ENCODE results near the gene AMN1.
A peak's percentile ranks its signal among the peaks of the same experiment; 100 is the strongest.
"Not testable (repeated sequence)": the region's sequence is repeated elsewhere in the genome, so short reads cannot be mapped to it uniquely, and the experiment has no call there.

AMN1 gene

DNA sequence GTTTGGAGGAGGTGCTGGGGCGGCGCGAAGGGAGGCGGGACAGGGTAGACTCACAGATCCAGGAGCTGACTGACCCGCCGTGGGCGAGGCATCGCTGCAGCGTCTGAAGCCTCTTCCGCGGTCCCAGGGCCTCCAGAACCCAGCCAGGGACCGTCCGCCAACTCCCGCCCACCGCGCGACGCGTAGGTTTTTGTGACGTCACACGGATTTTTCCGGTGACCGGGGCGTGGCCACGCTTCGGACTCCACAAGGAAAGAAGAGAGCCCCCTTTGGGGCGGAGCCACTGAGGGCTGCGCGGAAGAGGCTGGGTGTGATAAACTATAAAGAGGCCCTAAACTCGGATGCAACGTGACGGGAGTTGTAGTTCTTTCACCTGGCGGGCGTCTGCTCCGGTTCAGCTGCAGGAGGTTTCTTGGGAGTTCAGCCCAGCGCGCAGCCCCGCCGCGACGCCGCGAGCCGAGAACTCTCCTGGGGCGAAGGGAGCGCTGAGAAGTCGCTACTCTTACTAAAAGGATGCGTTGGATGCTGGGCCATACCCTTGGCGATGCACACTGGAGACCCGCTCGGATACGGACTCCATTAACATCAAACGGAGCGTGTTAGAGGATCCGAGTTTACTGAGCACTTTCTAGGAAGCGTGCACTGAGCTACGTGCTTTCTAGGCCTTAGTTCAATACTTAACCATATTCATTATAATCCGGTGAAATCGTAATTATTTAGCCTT is at the start of gene AMN1:
TSS of gene AMN1 (minus strand) at position 105 of the 724 bp plus-strand sequence. CDS start at position 92, 13 bp downstream.
- DNase-seq (ENCODE audit: low read depth) = peak; percentile 98

DNA sequence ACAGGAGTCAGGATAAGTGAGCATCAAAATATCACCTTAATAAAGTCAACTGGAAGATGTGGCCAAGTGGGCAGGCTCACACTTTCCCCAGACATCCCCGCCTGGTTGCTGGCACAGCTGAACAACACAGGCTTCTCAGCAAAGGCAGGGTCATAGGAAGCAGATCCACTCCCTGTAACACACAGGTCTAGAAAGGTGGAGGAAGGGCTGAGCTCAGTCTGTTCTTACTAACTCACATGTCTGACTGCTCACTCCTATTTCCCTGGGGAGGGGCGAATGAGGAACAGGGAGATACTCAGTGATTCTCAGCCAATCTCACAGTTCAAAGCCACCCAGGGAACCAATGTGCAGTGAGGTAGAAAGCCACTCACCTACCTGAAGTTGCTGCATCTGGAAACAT is 45.0 kb upstream of the AMN1 start:
- DNase-seq (ENCODE audit: low read depth) = no peak

DNA sequence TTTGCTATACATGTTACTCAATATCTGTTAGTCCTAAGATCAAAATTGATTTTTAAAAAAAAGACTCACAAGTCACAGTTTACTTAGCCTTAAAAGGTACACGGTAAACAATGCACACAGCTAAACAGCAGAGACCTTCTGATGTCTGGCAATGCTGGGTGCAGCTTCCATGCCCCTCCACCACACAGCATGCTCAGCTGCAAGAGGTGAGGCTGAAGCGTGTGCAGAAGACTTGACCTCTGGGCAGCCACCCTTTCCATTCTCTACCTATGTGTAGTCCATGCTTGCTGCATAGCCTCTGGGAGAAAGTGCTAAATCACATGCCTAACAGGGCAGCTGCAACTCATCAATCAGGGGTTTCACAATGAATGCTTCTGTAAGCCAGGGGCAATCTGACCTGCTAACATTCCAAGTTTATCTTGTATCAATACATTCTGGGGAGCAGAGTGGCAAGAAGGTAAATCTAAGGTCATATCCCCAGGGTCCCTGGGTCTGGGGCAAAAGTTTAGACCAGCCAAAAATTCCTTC is 44.5 kb upstream of the AMN1 start:
- DNase-seq (ENCODE audit: low read depth) = no peak

DNA sequence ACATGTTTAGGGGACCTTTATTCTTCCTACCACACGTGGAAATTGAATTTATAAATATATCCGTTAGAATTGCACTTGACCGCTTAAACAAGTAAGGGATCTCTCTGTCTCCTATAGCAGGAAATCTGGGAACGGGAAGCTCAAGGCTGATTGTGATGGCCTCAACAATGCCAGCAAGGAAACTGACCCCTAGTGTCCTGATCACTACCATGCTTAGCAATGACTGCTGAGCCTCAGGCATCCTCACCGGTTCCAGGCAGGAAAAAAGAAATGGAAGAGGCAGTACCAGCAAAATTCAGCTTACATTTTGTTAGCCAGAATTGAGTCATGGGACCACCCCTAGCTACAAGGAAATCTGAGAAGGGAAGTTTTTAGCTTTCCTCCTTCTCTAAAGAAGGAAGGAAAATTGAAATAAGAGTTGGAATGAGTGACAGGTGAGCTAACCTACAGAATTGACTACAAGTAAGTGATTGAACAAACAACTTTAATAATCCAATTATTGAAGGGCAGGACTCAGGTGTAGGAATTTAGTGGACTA is 43.9 kb upstream of the AMN1 start:
- DNase-seq (ENCODE audit: low read depth) = no peak

DNA sequence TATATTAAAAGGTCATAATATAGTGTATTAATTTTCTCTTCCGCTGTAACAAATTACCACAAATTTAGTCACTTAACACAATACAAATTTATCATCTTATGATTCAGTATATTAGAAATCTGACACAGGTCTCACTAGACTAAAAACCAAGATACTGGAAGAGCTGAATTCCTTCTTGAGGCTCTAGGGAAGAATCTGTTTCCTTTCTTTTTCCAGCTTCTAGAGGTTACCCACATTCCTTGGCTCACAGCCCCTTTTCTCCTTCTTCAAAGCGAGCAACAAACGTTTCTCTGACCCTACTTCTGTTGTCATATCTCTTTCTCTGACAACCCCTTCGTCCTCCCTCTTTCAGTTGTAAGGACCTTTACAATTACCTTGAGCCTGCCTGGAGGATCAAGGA is 43.4 kb upstream of the AMN1 start:
- no peak for DNase-seq (ENCODE audit: low read depth)

DNA sequence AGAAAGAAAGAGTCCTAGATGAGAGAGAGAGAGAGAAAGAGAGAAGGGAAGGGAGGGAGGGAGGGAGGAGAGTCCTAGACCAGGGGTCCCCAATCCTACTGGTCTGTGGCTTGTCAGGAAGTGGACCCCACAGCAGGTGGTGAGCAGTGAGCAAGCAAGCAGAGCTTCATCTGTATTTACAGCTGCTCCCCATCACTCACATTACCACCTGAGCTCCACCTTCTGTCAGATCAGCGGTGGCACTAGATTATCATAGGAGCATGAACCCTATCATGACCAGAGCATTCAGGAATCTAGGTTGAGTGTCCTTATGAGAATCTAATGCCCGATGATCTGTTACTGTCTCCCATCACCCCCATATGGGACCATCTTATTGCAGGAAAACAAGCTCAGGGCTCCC is 39.2 kb upstream of the AMN1 start:
- no peak for DNase-seq (ENCODE audit: low read depth)

DNA sequence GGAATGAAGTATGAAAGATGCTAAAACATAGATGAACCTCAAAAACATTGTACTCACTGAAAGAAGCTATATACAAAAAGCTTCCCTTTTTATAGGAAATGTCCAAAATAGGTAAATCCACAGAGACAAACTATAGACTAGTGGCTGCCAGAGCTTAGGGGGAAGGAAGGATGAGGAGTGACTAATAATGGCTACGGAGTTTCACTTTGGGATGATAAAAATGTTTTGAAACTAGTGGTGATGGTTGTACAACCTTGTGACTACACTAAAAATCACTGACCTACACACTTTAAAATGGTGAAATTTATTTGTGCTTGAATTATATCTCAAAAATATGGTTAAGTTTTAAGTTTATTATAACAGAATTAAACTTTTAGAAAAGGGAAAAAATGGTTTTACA is 37.1 kb upstream of the AMN1 start:
- no peak for DNase-seq (ENCODE audit: low read depth)

DNA sequence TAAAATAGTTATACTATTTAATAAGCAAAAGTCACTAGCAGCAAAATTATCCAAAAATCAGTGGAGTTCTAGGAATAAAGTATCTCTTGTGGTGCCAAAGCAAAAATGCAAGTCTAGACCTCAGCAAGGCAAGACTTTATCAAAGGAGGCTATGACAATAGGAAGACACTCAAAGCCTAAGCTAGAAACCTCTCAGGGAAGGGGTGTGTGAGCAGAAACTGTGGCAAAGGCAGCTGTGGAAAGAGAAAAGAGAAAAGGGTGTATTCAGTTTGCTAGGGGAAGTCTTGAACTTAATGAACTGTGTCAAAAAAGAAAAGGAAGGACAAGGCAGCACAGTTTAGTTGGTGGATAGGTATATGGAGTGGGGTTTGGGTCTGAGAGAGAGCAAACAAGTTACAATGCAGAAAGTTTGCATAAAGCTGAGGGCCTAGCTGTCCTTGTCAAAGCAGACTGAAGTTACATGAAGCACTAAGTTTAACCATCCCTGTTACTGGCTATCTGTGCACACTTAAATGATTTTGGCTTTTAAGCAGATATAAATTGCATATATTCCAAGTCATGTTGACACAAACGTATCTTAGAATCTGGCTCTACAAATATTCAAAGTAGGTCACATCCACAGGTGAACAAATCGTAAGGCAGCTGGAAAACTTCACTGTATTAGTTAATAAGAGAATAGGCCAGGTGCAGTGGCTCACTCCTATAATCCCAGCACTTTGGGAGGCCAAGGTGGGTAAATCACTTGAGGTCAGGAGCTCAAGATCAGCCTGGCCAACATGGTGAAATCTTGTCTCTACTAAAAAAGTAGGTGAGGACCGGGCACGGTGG is 31.0 kb upstream of the AMN1 start:
- DNase-seq (ENCODE audit: low read depth) = no peak

DNA sequence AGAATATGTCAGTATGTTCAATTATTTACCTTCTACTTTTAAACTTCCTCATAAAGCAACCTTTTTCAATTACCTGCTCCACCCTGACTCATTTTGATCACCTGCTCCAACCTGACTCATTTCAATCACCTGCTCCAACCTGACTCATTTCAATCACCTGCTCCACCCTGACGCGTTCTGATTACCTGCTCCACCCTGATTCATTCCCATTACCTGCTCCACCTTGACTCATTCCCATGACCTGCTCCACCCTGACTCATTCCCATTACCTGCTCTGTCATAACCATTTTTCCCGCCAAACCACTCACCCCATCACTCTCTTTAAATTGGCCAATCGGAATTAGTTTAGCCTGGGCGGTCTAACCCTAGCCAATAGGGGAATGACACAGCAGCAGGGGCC is 29.5 kb upstream of the AMN1 start:
- DNase-seq (ENCODE audit: low read depth) = not testable (repeated sequence)

DNA sequence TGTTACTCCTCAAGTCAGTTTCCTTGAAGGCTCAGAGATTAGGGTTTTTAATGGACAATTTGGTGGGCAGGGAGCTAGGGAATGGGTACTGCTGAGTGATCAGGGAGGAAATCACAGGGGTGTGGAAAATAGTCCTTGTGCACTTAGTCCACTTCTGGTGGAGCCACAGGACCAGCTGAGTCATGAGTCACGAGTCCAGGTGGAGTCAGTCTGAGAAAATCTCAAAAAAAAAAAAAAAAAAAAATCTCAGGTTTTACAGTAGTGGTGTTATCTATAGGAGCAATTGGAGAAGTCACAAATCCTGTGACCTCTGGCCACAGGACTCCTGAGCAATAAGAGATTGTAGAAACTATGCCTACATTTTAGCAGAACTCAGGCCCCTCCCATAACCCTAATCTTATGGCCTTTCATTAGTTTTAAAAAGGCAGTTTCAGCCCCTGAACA is 28.2 kb upstream of the AMN1 start:
- no peak for DNase-seq (ENCODE audit: low read depth)

DNA sequence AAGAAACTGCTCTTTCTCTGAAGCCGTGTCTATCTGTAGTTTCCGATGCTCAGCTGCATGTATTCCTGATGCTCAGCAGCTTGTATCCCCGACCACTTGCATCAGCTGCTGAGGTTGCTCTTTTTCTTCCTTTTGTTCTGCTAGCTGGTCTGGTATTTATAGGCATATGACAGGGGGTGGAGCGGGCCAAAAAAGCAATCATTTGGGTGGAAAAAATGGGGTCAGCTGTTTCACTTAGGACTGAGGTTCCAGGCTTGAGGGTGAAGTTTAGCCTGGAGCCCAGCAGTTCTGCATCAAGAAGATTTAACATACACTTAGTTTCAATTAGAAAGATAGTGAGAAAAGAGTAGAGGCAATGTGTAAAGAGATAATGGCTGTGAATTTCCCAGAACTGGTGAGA is 23.6 kb upstream of the AMN1 start:
- no peak for DNase-seq (ENCODE audit: low read depth)

DNA sequence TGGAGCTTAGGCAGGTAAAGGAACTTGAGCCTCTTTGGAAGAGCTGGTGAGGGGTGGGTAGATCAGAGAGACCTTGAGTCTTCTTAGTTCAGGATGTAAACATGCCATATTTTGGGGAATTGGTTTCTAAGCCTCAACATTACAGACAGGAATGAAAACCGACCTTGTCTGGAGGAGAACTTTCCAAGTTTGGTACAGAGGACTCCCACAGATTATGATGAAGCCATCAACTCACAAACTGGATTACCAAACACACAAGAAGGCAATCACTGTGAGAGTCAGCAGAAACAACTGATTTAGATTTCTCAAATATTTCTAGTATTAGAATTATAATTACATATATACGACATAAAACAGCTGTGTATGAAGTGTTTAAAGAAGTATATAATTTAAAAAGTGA is 22.3 kb upstream of the AMN1 start:
- no peak for DNase-seq (ENCODE audit: low read depth)

DNA sequence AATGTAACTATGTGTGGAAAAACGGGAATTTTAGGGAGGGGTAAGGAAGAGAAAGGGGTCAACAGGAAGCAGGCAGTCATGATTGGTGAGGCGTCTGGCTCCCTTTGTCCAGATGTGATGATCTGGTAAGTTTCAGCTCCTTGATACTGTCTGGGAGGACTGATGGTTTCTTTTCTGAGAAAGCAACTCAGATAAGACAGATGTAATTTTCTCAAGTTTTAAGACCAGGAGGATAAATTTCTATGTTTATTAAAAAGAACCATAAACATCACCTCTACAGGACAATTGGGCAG is 21.9 kb upstream of the AMN1 start:
- DNase-seq (ENCODE audit: low read depth) = no peak

DNA sequence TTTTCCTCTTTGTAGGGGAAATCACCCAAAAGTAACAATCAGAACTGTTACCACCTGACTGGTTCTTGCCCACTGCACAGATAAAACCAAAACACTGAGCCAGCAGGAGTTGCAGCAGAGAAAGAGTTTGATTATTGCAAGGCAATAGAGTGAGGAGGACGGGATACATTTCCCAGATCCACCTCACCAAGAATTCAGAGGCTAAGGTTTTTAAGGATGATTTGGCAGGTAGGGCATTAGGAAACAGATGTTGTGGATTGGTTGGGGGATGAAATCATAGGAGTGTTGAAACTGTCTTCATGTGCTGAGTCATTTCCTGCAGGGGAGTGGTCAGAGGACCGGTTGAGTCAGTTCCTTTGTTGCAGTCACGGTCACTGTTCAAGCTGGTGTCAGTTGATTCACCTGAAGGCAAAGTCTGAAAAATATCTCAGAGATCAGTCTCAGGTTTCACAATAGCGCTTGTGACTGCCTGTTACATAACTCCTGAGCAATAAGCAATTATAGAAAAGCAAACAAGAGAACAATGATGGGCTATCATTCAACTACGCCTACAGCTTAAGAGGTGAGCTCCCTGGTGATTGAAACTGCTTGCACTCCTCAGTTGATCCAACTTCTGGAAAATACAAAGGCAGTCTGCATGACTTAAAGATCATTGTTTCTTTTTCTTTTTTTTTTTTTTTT is 20.3 kb upstream of the AMN1 start:
- peak; percentile 82 for DNase-seq (ENCODE audit: low read depth)

DNA sequence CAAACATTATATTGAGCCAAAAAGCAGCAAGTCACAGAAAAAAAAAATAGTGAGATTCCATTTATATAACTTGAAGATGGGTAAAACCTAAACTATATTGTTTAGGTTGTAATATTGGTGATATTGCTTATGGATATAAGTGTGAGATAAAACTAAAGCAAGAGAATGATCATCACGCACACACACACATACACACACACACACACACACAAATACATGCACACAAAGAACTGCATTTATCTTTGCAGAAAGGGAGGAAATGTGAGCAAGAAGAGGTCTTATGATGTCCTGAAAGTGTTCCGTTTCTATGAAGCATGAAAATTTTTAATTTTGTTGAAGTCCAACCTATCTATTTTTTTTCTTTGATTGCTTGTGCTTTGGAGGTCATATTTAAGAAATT is 16.4 kb upstream of the AMN1 start:
- DNase-seq (ENCODE audit: low read depth) = no peak

DNA sequence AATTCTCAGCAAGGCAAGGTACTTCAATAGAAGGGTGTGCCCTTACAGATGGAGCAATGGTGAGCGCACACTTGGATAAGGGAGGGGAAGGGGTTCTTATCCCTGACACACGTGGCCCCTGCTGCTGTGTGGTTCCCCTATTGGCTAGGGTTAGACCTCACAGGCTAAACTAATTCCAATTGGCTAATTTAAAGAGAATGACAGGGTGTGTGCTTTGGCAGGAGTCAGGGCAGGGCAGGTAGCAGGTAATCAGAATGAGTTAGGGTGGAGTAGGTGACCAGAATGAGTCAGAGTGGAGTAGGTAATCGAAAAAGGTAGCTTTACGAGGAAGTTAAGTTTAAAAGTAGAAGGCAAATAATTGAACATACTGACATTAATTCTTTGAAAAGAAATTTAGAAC is 15.5 kb upstream of the AMN1 start:
- DNase-seq (ENCODE audit: low read depth) = not testable (repeated sequence)

DNA sequence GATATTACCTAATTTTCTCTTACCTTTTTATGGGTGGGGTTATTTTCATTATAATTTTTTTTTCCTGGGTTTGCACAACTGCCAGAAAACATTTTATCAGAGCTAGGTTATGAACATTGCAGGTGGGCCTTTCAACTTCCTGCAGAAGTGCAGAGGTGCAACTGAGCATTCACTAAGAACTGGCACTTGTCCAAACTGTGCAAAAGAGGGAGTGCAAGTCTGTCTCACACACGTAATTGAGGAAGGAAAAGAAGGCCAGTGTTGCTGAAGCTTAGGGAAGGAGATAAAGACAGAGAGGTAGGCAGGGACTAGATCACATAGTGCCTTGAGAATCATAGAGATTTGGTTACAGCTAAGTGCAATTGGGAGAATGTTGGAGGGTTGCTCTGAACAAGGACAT is 14.1 kb upstream of the AMN1 start:
- DNase-seq (ENCODE audit: low read depth) = no peak

DNA sequence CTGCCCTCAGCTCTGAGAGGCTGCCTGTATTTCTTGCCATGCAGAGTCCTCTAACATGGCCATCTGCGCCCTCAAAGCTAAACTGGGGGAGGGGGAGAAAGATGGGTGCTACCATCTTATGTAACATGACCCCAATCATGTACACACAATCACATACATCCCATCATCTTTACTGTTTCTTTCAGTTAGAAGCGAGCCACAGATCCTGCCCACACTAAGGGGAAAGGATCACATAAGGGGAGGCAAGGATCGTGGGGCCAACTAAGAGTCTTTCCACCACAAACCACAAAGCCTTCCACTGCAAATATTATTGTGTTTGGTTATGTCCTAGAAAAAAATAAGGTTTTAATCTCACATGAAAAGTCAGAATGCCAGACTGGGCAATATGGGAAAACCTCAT is 11.8 kb upstream of the AMN1 start:
- no peak for DNase-seq (ENCODE audit: low read depth)

DNA sequence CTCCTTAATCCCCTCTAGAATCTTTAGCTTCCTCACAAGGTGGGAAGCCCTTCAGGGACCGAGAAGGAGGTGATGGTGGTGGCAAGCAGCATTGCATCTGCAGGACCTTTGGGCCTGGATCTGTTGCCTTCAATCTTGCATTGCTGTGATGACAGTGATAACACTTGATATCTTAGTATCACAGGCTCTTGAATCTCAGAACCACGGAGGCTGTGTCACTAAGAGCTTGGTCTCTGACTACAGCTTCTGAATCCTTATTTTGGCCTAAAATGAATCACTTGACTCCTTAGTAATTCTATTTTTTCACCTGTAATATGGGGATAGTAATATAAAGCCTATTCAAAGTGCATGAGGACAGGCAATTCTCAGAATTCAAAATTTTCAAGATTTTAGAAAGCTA is 8.9 kb upstream of the AMN1 start:
- DNase-seq (ENCODE audit: low read depth) = no peak

DNA sequence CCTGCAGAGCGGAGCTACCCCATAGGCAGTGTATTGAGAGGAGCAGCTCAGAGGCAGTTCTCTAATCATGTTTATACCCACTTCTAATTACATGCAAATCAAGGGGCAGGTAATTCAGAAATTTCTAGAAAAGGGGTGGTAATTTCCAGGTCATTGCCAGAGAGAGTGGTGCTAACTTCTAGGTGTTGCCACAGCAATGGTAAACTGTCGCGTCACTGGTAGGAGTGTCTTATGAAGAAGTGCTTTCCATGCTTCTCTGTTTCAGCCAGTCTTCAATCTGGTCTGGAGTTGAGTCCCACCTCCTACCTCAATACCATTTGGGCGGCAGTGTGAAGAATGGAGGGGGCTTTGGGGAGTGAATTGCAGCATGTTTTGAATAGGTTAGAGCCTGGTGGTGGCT is 8.5 kb upstream of the AMN1 start:
- no peak for DNase-seq (ENCODE audit: low read depth)

DNA sequence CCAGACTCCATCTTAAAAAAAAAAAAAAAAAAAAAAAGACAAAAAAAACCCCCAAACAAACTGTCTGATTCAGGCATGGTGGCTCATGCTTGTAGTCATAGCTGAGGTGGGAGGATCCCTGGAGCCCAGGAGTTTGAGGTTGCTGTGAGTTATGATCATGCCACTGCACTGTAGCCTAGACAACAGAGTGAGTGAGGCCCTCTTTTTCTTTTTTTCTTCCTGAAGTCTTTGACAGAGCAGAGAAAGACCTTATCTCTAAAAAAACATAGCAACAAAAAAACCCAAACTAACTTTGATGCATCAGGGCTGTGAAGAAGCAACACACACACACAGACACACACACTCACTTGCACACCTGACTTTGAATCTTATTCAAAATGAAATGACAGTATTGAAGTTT is 7.7 kb upstream of the AMN1 start:
- peak; percentile 88 for DNase-seq (ENCODE audit: low read depth)

DNA sequence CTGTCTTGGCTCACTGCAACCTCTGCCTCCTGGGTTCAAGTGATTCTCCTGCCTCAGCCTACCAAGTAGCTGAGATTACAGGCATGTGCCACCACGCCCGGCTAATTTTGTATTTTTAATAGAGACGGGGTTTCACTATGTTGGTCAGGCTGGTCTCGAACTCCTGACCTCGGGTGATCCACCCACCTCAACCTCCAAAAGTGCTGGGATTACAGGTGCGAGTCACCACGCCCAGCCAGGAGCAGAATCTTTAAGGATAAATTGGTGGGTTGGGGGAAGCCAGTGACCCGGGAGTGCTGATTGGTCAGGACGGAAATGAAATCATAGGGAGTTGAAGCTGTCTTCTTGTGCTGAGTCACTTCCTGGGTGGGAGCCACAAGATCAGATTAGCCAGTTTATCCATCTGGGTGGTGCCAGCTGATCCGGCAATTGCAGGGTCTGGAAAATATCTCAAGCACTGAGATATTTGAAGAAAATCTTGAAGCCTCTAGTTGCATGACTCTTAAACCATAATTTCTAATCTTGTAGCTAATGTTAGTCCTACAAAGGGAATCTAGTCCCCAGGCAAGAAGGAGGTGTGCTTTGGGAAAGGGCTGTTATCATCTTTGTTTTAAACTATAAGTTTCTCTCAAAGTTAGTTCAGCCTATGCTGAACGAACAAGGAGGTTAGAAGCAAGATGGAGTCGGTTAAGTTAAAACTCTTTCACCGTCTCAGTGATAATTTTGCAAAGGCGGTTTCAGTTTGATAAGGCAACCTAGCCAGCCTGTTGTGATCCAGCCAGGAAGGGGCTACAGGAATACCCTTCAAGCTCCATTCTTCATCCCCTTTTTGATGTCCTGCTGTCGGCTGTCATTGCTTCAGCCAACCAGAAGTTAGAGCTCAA is 5.0 kb upstream of the AMN1 start:
- DNase-seq (ENCODE audit: low read depth) = not testable (repeated sequence)
